ENCODE results near the gene UBIAD1.

UBIAD1 gene

GRCh38 chr1:11335417-11336056 lies 62.5 kb downstream of the UBIAD1 start:
- Mint-ChIP-seq H3K9me3 (no peaks in the 10 kb centered on the region), H3K27me3 (ENCODE audit: low read depth) (peaks cover 21% of the 10 kb centered on the region), H3K4me3 (no peak overlapping the region), H3K36me3 (ENCODE audit: low read depth) (no peaks in the 10 kb centered on the region), H3K27ac (no peak overlapping the region), H3K4me1 (ENCODE audit: low read depth) (peaks cover 5% of the 10 kb centered on the region)

DNA sequence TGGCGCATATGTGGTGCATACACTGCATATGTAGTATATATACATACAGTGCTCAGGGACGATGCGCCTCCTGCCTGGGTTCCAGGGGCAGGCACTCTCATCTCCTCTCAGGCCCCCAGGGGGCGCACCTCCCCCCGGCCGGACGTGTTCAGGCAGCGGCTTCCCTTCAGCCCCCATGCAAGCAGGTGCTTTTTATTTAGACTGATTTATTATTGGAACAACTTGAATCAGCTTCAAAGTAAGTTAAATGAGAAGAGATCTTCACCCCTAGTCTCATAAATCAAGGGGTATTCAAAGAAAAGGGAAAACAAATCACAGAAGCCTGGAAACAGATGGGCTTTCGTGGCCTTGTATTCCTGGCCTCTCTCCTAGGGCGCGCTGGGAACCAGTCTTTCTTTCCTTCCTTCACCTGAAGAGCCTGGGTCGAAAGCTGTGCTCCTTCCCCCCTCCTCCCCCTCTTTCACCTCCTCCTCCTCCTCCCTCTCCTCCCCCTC lies 64.6 kb downstream of the UBIAD1 start:
- Mint-ChIP-seq H3K9me3 (no peaks in the 10 kb centered on the region), H3K27ac (no peak overlapping the region), H3K4me1 (ENCODE audit: low read depth) (peaks cover 5% of the 10 kb centered on the region), H3K27me3 (ENCODE audit: low read depth) (peaks cover 31% of the 10 kb centered on the region), H3K36me3 (ENCODE audit: low read depth) (no peaks in the 10 kb centered on the region), H3K4me3 (no peak overlapping the region)

All from T-helper 1 cell treated with Interleukin-12 subunit alpha and Interleukin-12 subunit beta and Interleukin-4 antibody, amounts not matched to agents 30 μg/mL and 1 μg/mL, for 36 hours (primary cell).